NCI-H2029 (cell line): Measurements from ENCODE around the gene LILRA6.

Experiments used
- DNase-seq: peaks from one replicate; lab custom pipeline; 2025; lab: John Stamatoyannopoulos, UW

The LILRA6 gene

DNA sequence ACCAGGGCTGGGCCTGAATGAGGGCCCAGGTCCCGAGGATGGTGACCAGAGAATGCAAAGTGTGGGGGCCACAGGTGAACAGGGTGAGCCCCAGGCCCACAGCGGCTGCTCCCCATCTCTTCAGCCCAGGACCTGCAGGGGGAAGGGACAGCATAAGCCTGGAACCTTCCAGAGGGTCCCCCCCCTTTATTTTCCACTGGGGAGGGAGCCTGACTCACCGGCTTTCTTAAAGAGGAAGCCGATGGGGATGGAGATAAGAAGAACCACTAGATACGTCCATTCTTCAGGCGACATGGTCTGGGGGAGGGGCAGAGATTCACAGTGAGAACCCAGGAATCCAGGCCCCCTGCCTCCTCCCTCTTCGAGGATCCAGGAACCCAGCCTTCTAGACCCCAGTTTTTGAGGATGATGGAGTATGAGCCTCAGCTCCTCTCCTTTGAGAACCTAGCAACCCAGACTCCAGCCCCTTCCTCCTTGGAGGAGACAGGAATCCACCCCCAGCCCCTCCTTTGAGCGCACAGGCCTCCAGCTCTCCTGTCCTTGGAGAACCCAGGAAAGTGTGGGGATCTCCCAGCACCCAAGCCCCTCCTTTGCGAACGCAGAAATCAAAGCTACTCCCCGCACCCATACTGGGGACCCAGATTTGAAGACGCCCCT, 54.2 kb downstream of the LILRA6 start:
- DNase-seq, result no peak

DNA sequence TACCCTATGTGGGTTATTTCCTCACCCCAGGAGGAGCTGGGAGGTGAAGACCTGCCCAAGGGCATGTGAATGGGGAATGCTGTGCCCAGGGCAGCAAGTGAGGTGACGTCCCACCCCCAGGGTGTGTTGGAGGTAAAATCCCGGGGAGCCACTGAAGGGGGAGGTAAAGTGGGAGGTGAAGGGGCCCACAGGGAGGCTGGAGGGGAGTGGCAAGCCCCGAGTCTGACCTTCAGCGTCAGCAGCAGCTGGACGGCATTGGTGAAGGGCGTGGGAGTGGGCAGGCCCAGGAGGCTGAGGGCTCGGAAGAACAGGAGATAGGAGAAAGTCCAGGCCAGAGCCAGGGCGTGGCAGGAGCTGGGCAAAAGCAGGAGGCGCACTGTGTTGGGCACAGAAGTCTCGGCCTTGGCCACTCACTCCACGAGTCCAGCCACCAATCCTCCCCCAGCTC, 55.6 kb downstream of the LILRA6 start:
- no peak for DNase-seq
